Trophoblast cell (in vitro differentiated cells and primary cell): ENCODE results near the gene PDCD4.

Experiments used
- DNase-seq, 2 donors: peaks; one replicate each; pipeline ENCODE4 v3.0.0-alpha.2; 2016
- H2AFZ ChIP-seq: 2 replicates; pipeline ENCODE4 v1.6.1; 2013; ENCODE audit warnings: low read length, moderate library complexity, mild to moderate bottlenecking; ENCODE audit not compliant: insufficient read depth, poor library complexity
- H2AK5ac ChIP-seq: 2 replicates; pipeline ENCODE4 v1.6.1; 2013; ENCODE audit warnings: mild to moderate bottlenecking, low read length
- H2BK120ac ChIP-seq: 2 replicates; pipeline ENCODE4 v1.6.1; 2013; ENCODE audit warnings: low read length, mild to moderate bottlenecking, moderate library complexity; ENCODE audit not compliant: insufficient read depth, poor library complexity
- H2BK12ac ChIP-seq: 2 replicates; pipeline ENCODE4 v1.6.1; 2013; ENCODE audit warnings: mild to moderate bottlenecking, low read length, moderate library complexity
- H2BK5ac ChIP-seq: 2 replicates; pipeline ENCODE4 v1.6.1; 2013; ENCODE audit warnings: low read length, low read depth, moderate library complexity, mild to moderate bottlenecking; ENCODE audit not compliant: poor library complexity
- H3K14ac ChIP-seq: 2 replicates; pipeline ENCODE4 v1.6.1; 2013; ENCODE audit warnings: mild to moderate bottlenecking, low read length
- H3K18ac ChIP-seq: 2 replicates; pipeline ENCODE4 v1.6.1; 2013; ENCODE audit warnings: mild to moderate bottlenecking, low read length
- H3K23ac ChIP-seq: 2 replicates; pipeline ENCODE4 v1.6.1; 2013; ENCODE audit warnings: low read length
- H3K27ac ChIP-seq: 2 replicates; pipeline ENCODE4 v1.5.1; 2013; ENCODE audit warnings: low read depth, mild to moderate bottlenecking, inconsistent platforms, low read length, moderate library complexity
- H3K27me3 ChIP-seq: 2 replicates; pipeline ENCODE4 v1.6.1; 2013; ENCODE audit warnings: inconsistent platforms, mild to moderate bottlenecking, low read length, moderate library complexity; ENCODE audit not compliant: insufficient read depth
- H3K36me3 ChIP-seq, 2 experiments: 1 replicate in 1 of 2; 2 replicates in 1 of 2; pipeline ENCODE4 v1.6.1; 2013; ENCODE audit warnings: low read length in 2 of 2, mild to moderate bottlenecking in 2 of 2, moderate library complexity in 1 of 2; ENCODE audit not compliant: insufficient read depth in 2 of 2, control insufficient read depth in 1 of 2
- H3K4ac ChIP-seq: 2 replicates; pipeline ENCODE4 v1.6.1; 2013; ENCODE audit warnings: low read depth, mild to moderate bottlenecking, low read length, moderate library complexity
- H3K4me1 ChIP-seq, 2 experiments: 1 replicate in 1 of 2; 2 replicates in 1 of 2; pipeline ENCODE4 v1.6.1; 2013; ENCODE audit warnings: low read length in 2 of 2, mild to moderate bottlenecking in 2 of 2, moderate library complexity in 1 of 2; ENCODE audit not compliant: insufficient read depth in 2 of 2, control insufficient read depth in 1 of 2
- H3K4me2 ChIP-seq: 2 replicates; pipeline ENCODE4 v1.6.1; 2013; ENCODE audit warnings: inconsistent platforms, mild to moderate bottlenecking, low read length, moderate library complexity
- H3K4me3 ChIP-seq: 2 replicates; pipeline ENCODE4 v1.5.1; 2013; ENCODE audit warnings: mild to moderate bottlenecking, low read depth, low read length, inconsistent platforms
- H3K79me1 ChIP-seq: one replicate; pipeline ENCODE4 v1.6.1; 2013; ENCODE audit warnings: low read length
- H3K79me2 ChIP-seq: 2 replicates; pipeline ENCODE4 v1.6.1; 2013; ENCODE audit warnings: low read length, mild to moderate bottlenecking; ENCODE audit not compliant: control insufficient read depth, insufficient read depth, poor library complexity
- H3K9ac ChIP-seq: 2 replicates; pipeline ENCODE4 v1.6.1; 2013; ENCODE audit warnings: mild to moderate bottlenecking, low read length
- H3K9me3 ChIP-seq: 2 replicates; pipeline ENCODE4 v1.6.1; 2013; ENCODE audit warnings: low read depth, mild to moderate bottlenecking, control low read depth, inconsistent platforms, low read length; ENCODE audit not compliant: insufficient read depth
- H4K12ac ChIP-seq: 2 replicates; pipeline ENCODE4 v1.6.1; 2013; ENCODE audit warnings: low read depth, mild to moderate bottlenecking, low read length, moderate library complexity
- H4K8ac ChIP-seq: 2 replicates; pipeline ENCODE4 v1.6.1; 2013; ENCODE audit warnings: low read depth, mild to moderate bottlenecking, low read length, moderate library complexity
- H4K91ac ChIP-seq: one replicate; pipeline ENCODE4 v1.6.1; 2013; ENCODE audit warnings: low read depth, mild to moderate bottlenecking, low read length, moderate library complexity
- whole genome bisulfite sequencing: extraction: QIAGEN DNeasy Blood & Tissue Kit; methylation state at CpG from one replicate; pipeline ENCODE4 v1.1.7; 2013; ENCODE audit warnings: missing lambda C conversion rate; ENCODE audit not compliant: insufficient read length, insufficient coverage; ENCODE audit errors: extremely low coverage; 5-methylcytosine and 5-hydroxymethylcytosine counted together

Gene PDCD4

DNA sequence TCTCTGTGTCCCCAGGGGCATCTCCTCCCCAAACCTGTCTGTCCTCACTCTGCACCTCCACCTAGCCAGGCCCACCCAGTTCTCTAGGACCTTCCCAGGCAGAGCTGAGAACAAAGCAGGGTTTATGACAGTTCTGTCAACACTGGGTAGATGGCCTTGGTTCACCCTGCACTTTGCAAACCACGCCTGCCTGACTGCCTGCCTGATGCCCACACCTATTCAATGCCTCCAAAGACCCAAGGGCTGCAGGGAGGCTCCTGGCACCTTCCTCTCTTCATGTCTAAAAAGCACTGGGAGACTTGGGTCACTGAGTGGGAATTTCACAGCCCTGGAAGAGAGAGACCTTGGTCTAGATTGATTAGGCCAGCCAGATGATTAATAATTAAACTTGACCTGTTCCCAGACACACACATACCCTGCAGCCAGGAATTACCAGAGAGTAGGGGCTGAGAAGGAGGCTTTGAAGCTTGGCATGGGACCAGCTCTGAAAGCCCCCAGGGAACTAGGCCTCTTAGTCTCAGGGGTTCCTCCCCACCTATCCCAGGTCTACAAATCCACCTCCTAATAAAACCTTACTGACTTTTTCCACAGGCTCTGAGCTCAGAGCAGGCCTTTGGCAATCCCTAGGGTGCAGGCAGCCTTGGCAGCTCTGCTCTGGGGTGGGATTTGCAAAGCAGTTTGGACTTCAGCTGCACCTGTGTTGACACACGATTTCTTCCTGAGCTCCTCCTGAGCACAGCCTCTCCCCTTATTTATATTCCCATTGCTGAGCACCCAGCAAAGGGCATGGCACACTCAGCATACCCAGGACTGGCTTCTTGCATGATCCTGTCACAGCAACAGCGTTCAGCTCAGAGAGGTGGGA is 25.7 kb upstream of the PDCD4 start:
- no CpG with 5 or more reads among the region's 3 CpGs for WGBS
- Histone ChIP-seq H2AK5ac (no peak overlapping the region), H4K91ac (no peak overlapping the region), H3K14ac (no peak overlapping the region), H3K4ac (no peak overlapping the region), H3K27ac (no peak overlapping the region), H4K8ac (no peak overlapping the region), H2BK12ac (no peak overlapping the region), H2BK5ac (no peak overlapping the region), H2BK120ac (no peak overlapping the region), H3K79me1 (no peaks in the 10 kb centered on the region), H4K12ac (no peak overlapping the region), H3K23ac (no peak overlapping the region), H3K36me3 (no peaks in the 10 kb centered on the region), H3K18ac (no peak overlapping the region), H2AFZ (no peak overlapping the region), H3K27me3 (no peaks in the 10 kb centered on the region), H3K4me2 (no peak overlapping the region), H3K9ac (no peak overlapping the region), H3K4me1 (no peaks in the 10 kb centered on the region), H3K4me3 (no peak overlapping the region), H3K79me2 (no peaks in the 10 kb centered on the region), H3K9me3 (no peaks in the 10 kb centered on the region)
- DNase-seq: no peak

DNA sequence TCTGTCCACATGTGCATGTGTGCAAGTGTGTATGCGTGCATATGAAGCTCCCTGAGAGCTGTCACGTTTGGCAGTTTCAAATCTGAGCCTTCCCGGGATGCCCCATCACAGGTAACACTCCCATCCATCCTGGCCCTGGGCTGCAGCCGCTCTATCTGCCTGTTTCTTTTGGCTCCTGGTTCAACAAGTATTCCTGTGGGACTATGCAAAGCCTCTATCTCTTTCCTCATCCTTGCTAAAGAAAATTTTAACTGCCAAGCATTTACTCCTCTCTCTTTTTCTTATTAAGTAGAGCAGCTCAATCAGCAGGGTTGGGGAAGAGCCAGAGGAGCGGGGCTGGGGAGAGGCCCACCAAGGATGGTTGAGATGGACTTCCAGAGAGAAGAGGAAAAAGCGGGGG is 24.4 kb upstream of the PDCD4 start:
- H3K18ac ChIP-seq: no peak overlapping the region
- no peak overlapping the region for H3K9ac ChIP-seq
- no peak overlapping the region for H2BK12ac ChIP-seq
- H4K12ac ChIP-seq: no peak overlapping the region
- H3K79me2 ChIP-seq: no peaks in the 10 kb centered on the region
- no peak overlapping the region for H4K91ac ChIP-seq
- no peaks in the 10 kb centered on the region for H3K79me1 ChIP-seq
- no peak overlapping the region for H2AK5ac ChIP-seq
- H2BK5ac ChIP-seq: no peak overlapping the region
- H3K23ac ChIP-seq: no peak overlapping the region
- no peak overlapping the region for H3K4me3 ChIP-seq
- no CpG with 5 or more reads among the region's 6 CpGs for WGBS
- DNase-seq: no peak
- no peak overlapping the region for H4K8ac ChIP-seq
- H3K27me3 ChIP-seq: no peaks in the 10 kb centered on the region
- peaks cover 0 to 6% of the 10 kb centered on the region in 2 experiments for H3K4me1 ChIP-seq
- no peaks in the 10 kb centered on the region for H3K36me3 ChIP-seq
- H3K4me2 ChIP-seq: no peak overlapping the region
- no peak overlapping the region for H3K4ac ChIP-seq
- no peak overlapping the region for H3K14ac ChIP-seq
- H3K27ac ChIP-seq: no peak overlapping the region
- H2AFZ ChIP-seq: no peak overlapping the region
- H3K9me3 ChIP-seq: no peaks in the 10 kb centered on the region
- no peak overlapping the region for H2BK120ac ChIP-seq

DNA sequence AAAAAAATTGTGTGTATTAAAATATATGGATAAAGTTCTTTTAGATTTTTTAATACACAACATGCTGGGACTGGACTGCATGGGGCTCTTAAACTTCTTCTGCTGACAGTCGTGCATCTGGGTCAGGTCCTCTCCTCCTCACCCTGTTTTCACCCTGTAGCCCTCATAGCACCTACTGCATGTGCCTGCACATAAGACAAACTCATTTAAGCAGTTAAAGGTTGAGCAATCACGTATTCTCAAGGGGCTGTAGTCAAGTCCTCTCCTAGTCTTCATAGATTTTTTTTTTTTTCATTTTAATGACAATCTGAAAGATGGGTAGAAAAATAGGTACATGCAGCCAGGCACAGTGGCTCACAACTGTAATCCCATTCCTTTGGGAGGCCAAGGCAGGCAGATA is 23.6 kb upstream of the PDCD4 start:
- H2BK5ac ChIP-seq: no peak overlapping the region
- H3K79me2 ChIP-seq: no peaks in the 10 kb centered on the region
- no peak overlapping the region for H4K91ac ChIP-seq

DNA sequence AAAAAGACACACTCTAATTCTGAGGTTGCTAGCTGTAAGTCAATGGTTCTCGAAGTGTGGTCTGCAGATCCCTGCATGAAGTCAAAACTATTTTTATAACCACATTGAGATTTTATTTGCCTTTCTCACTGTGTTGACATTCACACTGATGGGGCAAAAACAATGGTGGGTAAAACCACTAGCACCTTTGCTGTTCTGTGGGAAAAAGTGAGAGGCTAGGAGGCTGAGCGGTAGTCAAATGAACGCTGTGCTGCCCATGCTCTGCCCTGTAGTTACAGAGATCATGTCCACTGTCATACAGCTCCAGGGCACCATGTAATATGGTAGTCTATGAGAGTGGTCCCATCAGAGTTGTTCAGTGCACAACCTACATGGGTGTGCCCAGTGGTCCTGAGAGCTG is 21.6 kb upstream of the PDCD4 start:
- H4K12ac ChIP-seq: no peak overlapping the region
- no CpG with 5 or more reads among the region's 3 CpGs for WGBS

More for the DNA sequence above, 23.6 kb upstream of the PDCD4 start:
- H2BK120ac ChIP-seq: no peak overlapping the region
- no peak overlapping the region for H3K4ac ChIP-seq
- no peak overlapping the region for H2BK12ac ChIP-seq
- no peak overlapping the region for H3K18ac ChIP-seq
- H3K27me3 ChIP-seq: no peaks in the 10 kb centered on the region
- H2AK5ac ChIP-seq: no peak overlapping the region
- no peak overlapping the region for H3K4me2 ChIP-seq
- H2AFZ ChIP-seq: no peak overlapping the region
- no peak overlapping the region for H4K8ac ChIP-seq
- no peak overlapping the region for H4K12ac ChIP-seq
- H3K14ac ChIP-seq: no peak overlapping the region
- DNase-seq: no peak
- H3K4me1 ChIP-seq: peaks cover 3 to 12% of the 10 kb centered on the region in 2 experiments
- H3K23ac ChIP-seq: no peak overlapping the region
- H3K9ac ChIP-seq: no peak overlapping the region
- H3K36me3 ChIP-seq: no peaks in the 10 kb centered on the region
- no peaks in the 10 kb centered on the region for H3K79me1 ChIP-seq
- no peak overlapping the region for H3K27ac ChIP-seq
- no peaks in the 10 kb centered on the region for H3K9me3 ChIP-seq
- no CpG with 5 or more reads among the region's 2 CpGs for WGBS
- no peak overlapping the region for H3K4me3 ChIP-seq

More for the DNA sequence above, 21.6 kb upstream of the PDCD4 start:
- no peak overlapping the region for H2AK5ac ChIP-seq
- peaks cover 5 to 12% of the 10 kb centered on the region in 2 experiments for H3K4me1 ChIP-seq
- no peaks in the 10 kb centered on the region for H3K27me3 ChIP-seq
- H2AFZ ChIP-seq: no peak overlapping the region
- H3K4me2 ChIP-seq: no peak overlapping the region
- no peaks in the 10 kb centered on the region for H3K79me2 ChIP-seq
- no peak overlapping the region for H3K23ac ChIP-seq
- H3K27ac ChIP-seq: no peak overlapping the region
- no peak overlapping the region for H3K4me3 ChIP-seq
- no peak overlapping the region for H3K14ac ChIP-seq
- H3K36me3 ChIP-seq: no peaks in the 10 kb centered on the region
- no peak overlapping the region for H2BK120ac ChIP-seq
- H3K4ac ChIP-seq: no peak overlapping the region
- H4K8ac ChIP-seq: no peak overlapping the region
- H4K91ac ChIP-seq: no peak overlapping the region
- no peaks in the 10 kb centered on the region for H3K79me1 ChIP-seq
- no peak overlapping the region for H3K9ac ChIP-seq
- no peaks in the 10 kb centered on the region for H3K9me3 ChIP-seq
- H2BK12ac ChIP-seq: no peak overlapping the region
- no peak for DNase-seq
- H2BK5ac ChIP-seq: no peak overlapping the region
- no peak overlapping the region for H3K18ac ChIP-seq
